A673 (cell line): ENCODE measurements around the gene RNF168. TPM values are rescaled to one million over a fixed set of nuclear protein-coding genes. Genes with fewer than 3 reads are reported as not detected.
"Not testable (repeated sequence)": the region's sequence is repeated elsewhere in the genome, so short reads cannot be mapped to it uniquely, and the experiment has no call there.

Experiments used
- BruUV-seq: library from RNA; stranded (reverse); fragments of 400-500 nt; replicated peaks from 2 replicates; lab custom pipeline; 2021; lab: Mats Ljungman, UMichigan
- CTCF ChIA-PET: fragments of 300-600 bp; sonication (Branson Sonifier 250); formaldehyde crosslinking; loops from one replicate; lab custom pipeline; 2022; ENCODE audit warnings: antibody characterized with exemption; lab: Charles Lee
- POLR2A ChIA-PET: fragments of 300-600 bp; sonication (Branson Sonifier 250); formaldehyde crosslinking; loops from one replicate; lab custom pipeline; 2022; ENCODE audit warnings: antibody characterized with exemption; ENCODE audit not compliant: low non-redundant PET; lab: Charles Lee
- DNase-seq: peaks from one replicate; pipeline ENCODE4 v3.0.0-alpha.2; 2015; ENCODE audit warnings: low spot score
- H3K27ac ChIP-seq: fragments of 200-600 bp; sonication (generic); 2 replicates; pipeline ENCODE4 v1.5.1; 2016; ENCODE audit warnings: mixed run types, low read depth, mild to moderate bottlenecking, mixed read lengths, antibody characterized with exemption, low read length; ENCODE audit not compliant: poor library complexity, severe bottlenecking
- H3K27me3 ChIP-seq: fragments of 200-600 bp; sonication (generic); replicated peaks from 2 replicates; pipeline ENCODE4 v1.6.1; 2017; ENCODE audit warnings: mixed run types, low read depth, mild to moderate bottlenecking, mixed read lengths, antibody characterized with exemption, low read length; ENCODE audit not compliant: insufficient read depth, poor library complexity
- H3K36me3 ChIP-seq: fragments of 200-600 bp; sonication (generic); 2 replicates; pipeline ENCODE4 v1.6.1; 2016; ENCODE audit warnings: mixed run types, mild to moderate bottlenecking, mixed read lengths, antibody characterized with exemption, low read length; ENCODE audit not compliant: insufficient read depth, poor library complexity, severe bottlenecking
- H3K4me1 ChIP-seq: fragments of 200-600 bp; sonication (generic); 2 replicates; pipeline ENCODE4 v1.6.1; 2017; ENCODE audit warnings: mixed run types, mild to moderate bottlenecking, mixed read lengths, antibody characterized with exemption, low read length; ENCODE audit not compliant: insufficient read depth, poor library complexity, severe bottlenecking
- H3K4me3 ChIP-seq: fragments of 200-600 bp; sonication (generic); 2 replicates; pipeline ENCODE4 v1.5.1; 2016; ENCODE audit warnings: low read depth, mixed run types, mild to moderate bottlenecking, mixed read lengths, low read length; ENCODE audit not compliant: poor library complexity, severe bottlenecking
- H3K9me3 ChIP-seq: fragments of 200-600 bp; sonication (generic); 2 replicates; pipeline ENCODE4 v1.6.1; 2016; ENCODE audit warnings: mixed run types, low read depth, mild to moderate bottlenecking, mixed read lengths, antibody characterized with exemption, low read length; ENCODE audit not compliant: poor library complexity, severe bottlenecking
- EZH2 ChIP-seq: fragments of 200-600 bp; sonication (generic); IDR thresholded peaks from 2 replicates; pipeline ENCODE4 v1.6.1; 2017; ENCODE audit warnings: borderline replicate concordance, low read depth, mild to moderate bottlenecking, mixed read lengths, antibody characterized with exemption, low read length; ENCODE audit not compliant: poor library complexity, severe bottlenecking
- intact Hi-C: fragments of 100-400 bp; cut with micrococcal nuclease; formaldehyde crosslinking; loops from one replicate; pipeline ENCODE4 v1.10.0; 2022; ENCODE audit not compliant: unreplicated experiment
- total RNA-seq: library from RNA; stranded (reverse); gene quantifications from 2 replicates; pipeline ENCODE4 v1.2.3, GENCODE V29; 2021
- TF ChIP-seq, protein P1 (sequence below): fragments of 300-800, 200-600 bp; sonication (generic); conservative IDR thresholded peaks from 2 replicates; pipeline ENCODE4 v1.5.1; 2017; ENCODE audit warnings: low read depth, mild to moderate bottlenecking, antibody characterized with exemption, low read length, moderate library complexity, mixed read lengths

Gene RNF168
- total RNA-seq, 1 experiment from 2014 or later, result 42.9 TPM

DNA sequence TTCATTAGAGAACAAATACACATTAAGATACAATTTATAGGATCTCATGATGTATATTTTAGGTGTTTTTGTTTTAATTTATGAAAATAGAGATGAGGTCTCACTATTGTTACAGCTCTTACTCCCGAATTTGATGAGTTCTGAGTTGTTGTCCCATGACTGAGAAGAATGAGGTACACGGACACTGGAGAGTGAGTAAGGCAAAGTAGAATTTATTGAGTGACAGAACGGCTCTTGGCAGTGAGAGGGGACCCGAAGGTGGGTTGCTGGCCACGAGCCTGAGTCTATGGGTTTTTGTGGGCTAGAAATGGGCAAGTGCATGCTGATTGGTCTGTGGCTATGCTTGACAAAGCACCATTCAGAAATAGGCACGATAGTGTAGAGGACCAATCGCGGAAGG is 3.1 kb upstream of the RNF168 start:
- Histone ChIP-seq H3K27ac (no peak overlapping the region), H3K4me3 (no peak overlapping the region), H3K36me3 (no peaks in the 10 kb centered on the region), H3K9me3 (peaks cover 9% of the 10 kb centered on the region), H3K4me1 (no peaks in the 10 kb centered on the region), H3K27me3 (no peaks in the 10 kb centered on the region)
- no TSS peak for BruUV-seq
- no peak for TF ChIP-seq EZH2
- TF ChIP-seq, protein P1, sequence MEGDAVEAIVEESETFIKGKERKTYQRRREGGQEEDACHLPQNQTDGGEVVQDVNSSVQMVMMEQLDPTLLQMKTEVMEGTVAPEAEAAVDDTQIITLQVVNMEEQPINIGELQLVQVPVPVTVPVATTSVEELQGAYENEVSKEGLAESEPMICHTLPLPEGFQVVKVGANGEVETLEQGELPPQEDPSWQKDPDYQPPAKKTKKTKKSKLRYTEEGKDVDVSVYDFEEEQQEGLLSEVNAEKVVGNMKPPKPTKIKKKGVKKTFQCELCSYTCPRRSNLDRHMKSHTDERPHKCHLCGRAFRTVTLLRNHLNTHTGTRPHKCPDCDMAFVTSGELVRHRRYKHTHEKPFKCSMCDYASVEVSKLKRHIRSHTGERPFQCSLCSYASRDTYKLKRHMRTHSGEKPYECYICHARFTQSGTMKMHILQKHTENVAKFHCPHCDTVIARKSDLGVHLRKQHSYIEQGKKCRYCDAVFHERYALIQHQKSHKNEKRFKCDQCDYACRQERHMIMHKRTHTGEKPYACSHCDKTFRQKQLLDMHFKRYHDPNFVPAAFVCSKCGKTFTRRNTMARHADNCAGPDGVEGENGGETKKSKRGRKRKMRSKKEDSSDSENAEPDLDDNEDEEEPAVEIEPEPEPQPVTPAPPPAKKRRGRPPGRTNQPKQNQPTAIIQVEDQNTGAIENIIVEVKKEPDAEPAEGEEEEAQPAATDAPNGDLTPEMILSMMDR, result no peak
- CTCF ChIA-PET, result no interaction called here
- DNase-seq, result no peak
- intact Hi-C loops, result no loop called here
- POLR2A ChIA-PET, result no interaction called here

DNA sequence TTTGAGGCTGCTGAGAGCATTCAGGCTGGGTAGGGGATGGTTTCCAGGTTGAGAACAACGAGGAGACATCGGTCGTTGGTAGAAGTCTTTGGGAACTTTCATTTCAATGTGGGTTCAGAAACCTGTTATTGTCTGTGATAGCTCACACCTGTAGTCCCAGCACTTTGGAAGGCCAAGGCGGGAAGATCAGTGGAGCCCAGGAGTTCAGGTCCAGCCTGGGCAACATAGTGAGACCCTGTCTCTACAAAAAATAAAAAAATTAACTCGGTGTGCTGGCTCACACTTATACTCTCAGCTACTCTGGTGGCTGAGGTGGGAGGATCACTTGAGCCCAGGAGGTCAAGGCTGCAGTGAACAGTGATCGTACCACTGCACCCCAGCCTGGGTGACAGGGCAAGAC is 988 bp upstream of the RNF168 start:
- H3K27me3 ChIP-seq, result no peaks in the 10 kb centered on the region
- H3K36me3 ChIP-seq, result peaks cover 6% of the 10 kb centered on the region
- peaks cover 9% of the 10 kb centered on the region for H3K9me3 ChIP-seq
- H3K27ac ChIP-seq, result peak overlapping the region; percentile 57
- DNase-seq, result no peak
- no peak overlapping the region for H3K4me3 ChIP-seq
- intact Hi-C loops, result loop anchor here (5.0 kb wide), 1 partner anchor 247 kb away; no protein-coding TSS in a partner anchor
- BruUV-seq, result no TSS peak
- no peaks in the 10 kb centered on the region for H3K4me1 ChIP-seq
- ChIA-PET POLR2A (no interaction called here), CTCF (no interaction called here)
- TF ChIP-seq, protein P1, result no peak
- no peak for TF ChIP-seq EZH2

- DNase-seq, H3K9me3 ChIP-seq, CTCF ChIA-PET, H3K36me3 ChIP-seq, H3K4me1 ChIP-seq, BruUV-seq, H3K27me3 ChIP-seq, POLR2A ChIA-PET: not testable (repeated sequence)
- Histone ChIP-seq H3K4me3 (peak overlapping the region; percentile 87), H3K27ac (peak overlapping the region; percentile 57)
- intact Hi-C loops, result loop anchor here (5.0 kb wide), 1 partner anchor 247 kb away; no protein-coding TSS in a partner anchor
Observed at GRCh38 chr3:196504077-196504398, 470 bp upstream of the RNF168 start.

DNA sequence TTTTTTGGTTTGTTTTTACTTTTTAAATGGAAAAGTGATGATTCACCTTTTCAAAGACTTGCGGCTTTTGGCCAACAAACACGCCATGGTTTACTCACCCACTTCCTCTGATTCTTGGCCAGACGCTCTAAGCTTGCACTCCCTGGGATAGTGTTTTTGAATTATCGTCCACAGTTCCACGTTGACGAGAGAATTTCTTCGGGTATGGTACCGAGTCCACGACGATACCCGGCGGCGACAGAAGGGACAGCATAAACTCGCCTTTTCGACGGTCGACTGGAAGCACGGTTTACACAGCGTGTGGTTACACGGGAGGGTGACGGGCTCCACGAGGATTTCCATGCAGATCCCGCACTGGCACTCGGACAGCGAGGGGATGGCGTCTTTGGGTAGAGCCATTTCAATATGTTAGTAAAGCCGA is 783 bp downstream of the RNF168 start:
- peak; percentile 62 for DNase-seq
- H3K4me1 ChIP-seq, result no peaks in the 10 kb centered on the region
- intact Hi-C loops, result loop anchor here (5.0 kb wide), 1 partner anchor 245 kb away; no protein-coding TSS in a partner anchor
- no TSS peak for BruUV-seq
- TF ChIP-seq EZH2, result no peak
- no peaks in the 10 kb centered on the region for H3K27me3 ChIP-seq
- H3K9me3 ChIP-seq, result peaks cover 9% of the 10 kb centered on the region
- peak overlapping the region; percentile 83 for H3K27ac ChIP-seq
- peaks cover 16% of the 10 kb centered on the region for H3K36me3 ChIP-seq
- ChIA-PET POLR2A (no interaction called here), CTCF (no interaction called here)
- H3K4me3 ChIP-seq, result peak overlapping the region; percentile 87
